NCI-H524 (cell line): ENCODE data around the gene UBE2S.
"Not testable (repeated sequence)": the region's sequence is repeated elsewhere in the genome, so short reads cannot be mapped to it uniquely, and the experiment has no call there.

Source experiments
- DNase-seq, 2 experiments: peaks; one replicate each; lab custom pipeline; 2025; lab: John Stamatoyannopoulos, UW

The UBE2S gene

DNA sequence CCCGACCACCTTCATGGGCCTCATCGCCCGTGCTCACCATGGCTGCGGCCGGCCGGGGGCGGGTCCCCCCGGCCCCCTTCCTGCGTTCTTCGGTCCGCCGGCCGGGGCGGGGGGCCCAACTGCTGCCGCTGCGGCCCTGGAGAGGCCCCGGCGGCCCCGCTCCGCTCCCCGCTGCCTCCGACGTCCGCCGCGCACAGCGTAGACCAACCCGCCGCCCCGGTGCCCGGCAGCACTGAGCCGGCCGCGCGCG is at the start of gene UBE2S:
UBE2S (minus strand) TSS at position 239 of the 250 bp plus-strand sequence; CDS start at position 40, 199 bp downstream.
- not testable (repeated sequence) for DNase-seq

DNA sequence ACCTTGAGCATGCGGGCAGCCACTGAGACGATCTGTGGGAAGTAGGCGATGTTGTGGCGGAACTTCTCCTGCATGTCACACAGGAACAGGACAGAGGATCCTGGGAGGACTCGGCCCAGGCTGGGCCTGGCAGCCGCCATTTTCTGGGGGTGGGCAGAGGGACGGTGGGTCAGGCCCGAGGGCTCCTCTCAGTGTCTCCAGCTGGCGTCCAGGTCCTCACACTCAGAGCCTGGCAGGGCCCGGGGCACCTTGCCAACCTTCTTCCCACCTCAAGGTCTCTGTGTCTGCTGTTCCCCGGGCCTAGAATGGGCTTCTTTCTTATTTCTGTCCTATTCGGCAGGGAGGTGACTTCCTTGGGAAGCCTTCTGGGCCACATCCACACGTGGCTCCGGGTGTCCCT is 48.8 kb upstream of the UBE2S start:
- DNase-seq, result no peak

DNA sequence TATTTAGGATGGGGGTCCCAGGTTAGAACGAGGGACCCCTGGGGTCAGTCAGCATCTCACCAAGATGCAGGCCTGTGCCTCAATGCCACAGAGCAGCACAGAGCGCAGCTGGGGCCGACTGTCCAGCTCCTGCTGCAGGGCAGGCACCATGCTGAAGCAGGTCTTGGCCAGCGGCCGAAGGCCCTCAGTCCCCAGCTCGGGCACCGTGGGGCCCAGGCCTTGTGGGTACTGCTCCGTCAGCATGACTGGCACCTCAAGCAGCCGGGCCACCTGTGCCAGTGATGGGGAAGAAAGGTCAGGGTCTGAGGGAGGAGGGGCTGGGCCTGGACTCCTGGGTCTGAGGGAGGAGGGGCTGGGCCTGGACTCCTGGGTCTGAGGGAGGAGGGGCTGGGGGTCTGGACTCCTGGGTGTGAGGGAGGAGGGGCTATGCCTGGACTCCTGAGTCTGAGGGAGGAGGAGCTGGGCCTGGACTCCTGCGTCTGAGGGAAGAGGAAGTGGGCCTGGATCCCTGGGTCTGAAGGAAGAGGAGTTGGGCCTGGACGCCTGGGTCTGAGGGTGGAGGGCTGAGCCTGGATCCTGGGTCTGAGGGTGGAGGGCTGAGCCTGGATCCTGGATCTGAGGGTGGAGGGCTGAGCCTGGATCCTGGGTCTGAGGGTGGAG is 48.1 kb upstream of the UBE2S start:
- no peak for DNase-seq

DNA sequence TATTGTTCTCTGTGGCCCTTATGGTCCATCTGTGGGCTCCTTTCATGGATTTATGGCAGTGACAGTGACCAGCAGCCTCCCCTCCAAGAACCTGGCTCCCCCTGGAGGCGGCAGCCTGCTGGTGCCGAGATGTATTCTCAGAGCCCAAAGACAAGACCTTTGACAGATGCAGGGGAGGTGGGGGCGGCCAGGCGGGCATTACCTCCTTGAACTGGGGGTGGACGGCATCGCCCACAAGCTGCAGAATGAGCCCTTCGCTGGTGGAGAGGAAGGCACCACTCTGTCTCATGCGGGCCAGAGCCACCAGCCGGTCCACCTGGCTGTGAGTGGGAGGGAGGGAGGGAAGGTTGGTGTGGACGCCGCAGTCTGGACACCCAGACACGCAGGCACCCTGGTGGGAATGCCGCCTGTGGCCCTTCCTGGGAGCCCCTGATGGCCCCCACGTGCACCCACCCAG is 47.2 kb upstream of the UBE2S start:
- peak; percentile 25 to 72 for DNase-seq

DNA sequence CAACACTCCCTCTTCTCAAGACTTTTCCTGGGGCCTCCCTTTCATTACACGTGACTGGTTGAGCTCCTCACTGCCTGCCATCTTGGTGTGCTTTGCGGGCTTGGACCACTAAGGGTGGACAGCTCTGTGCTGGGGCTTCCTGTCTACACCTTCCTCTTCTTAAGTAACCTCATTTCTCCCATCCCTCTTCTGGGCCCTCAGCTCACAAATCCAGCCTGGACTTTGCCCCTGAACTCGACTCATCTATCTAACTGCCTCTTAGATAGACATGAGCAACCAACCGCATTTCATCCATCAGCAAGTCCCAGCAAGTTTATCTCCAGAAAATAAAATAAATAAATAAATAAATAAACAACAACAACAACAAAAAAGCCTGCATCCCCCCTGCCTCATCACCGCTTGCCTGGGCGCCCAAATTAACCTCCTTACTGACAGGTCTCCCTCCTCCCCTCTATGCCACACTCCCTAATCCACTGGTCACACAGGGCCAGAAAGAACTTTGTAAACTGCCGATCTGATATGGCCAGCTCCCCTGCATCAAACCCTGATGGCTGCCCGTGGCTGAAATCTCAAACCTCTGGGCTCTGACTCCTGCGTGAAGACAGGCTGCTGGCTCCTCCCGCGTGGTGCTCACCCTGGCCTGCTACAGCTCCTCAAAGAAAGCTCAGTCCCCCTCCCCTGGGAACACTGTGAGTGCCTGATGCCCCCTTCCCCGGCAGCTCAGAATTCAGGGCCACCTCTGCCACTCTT is 46.1 kb upstream of the UBE2S start:
- DNase-seq, result no peak

DNA sequence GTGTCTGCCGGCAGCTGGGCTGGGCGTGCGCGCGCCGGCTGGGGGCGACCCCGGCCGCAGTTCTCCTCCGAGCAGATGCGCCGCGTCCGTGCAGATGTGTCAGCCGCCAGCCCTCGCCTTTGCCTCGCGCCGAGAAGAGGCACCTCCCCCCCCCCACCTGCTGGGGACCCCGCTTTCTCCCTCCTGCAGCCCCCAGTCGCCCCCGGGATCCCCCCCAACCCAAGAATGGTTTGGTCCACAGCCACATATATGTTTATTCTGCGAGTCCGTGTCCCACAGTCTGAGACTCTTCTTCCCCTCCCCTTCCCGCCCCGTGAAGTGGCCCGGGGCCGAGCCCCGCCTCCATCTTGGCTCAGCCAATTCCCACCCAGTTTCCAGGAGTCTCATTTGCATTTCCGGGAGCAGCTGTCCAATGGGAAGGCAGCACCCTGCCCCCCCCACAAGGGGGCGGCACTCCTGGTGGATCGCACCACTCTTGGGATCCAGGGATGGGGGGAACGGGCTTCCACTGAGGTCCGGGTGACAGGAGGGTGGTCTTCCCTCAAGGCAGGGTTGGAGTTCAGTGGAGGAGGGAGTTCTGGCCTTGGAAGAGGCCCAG is 45.3 kb upstream of the UBE2S start:
- peak; percentile 95 to 97 for DNase-seq

DNA sequence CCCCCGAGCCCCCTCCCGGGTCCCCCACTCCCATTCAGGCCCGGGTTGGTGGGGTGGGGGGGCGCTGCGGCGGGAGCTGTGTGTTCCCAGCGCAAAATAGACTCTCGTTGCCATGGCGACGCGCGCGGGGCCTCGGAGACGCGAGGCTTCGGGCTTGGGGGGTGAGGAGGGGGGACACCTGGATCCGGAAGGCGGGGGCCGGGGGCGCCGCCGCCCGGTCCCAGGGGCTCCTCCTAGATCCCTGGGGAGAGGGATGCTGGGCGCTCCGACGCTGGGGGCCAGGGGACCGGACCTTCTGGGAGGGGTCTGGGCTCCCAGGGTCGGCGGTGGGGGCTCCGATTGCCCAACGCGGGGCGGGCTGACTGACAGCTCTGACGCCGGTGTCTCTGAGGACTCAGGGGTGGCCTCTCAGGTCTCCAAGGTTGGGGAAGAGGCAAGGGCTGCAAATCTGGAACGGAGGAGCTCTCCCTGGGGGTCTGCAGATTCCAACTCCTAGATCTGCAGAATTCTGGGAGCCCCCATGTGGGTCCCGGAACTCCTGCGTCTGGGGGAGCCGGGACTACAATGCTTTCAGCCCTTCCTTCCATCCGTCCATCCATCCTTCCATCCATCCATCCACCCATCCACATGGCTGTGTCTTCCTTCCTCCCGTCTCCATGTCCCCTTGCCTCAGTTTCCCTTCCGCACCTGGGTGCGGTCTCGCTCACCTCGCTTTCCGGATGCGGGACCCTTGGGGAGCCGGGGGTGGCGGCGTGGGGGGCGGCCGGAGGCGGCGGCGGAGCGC is 44.6 kb upstream of the UBE2S start:
- DNase-seq, result peak; percentile 50 to 72

DNA sequence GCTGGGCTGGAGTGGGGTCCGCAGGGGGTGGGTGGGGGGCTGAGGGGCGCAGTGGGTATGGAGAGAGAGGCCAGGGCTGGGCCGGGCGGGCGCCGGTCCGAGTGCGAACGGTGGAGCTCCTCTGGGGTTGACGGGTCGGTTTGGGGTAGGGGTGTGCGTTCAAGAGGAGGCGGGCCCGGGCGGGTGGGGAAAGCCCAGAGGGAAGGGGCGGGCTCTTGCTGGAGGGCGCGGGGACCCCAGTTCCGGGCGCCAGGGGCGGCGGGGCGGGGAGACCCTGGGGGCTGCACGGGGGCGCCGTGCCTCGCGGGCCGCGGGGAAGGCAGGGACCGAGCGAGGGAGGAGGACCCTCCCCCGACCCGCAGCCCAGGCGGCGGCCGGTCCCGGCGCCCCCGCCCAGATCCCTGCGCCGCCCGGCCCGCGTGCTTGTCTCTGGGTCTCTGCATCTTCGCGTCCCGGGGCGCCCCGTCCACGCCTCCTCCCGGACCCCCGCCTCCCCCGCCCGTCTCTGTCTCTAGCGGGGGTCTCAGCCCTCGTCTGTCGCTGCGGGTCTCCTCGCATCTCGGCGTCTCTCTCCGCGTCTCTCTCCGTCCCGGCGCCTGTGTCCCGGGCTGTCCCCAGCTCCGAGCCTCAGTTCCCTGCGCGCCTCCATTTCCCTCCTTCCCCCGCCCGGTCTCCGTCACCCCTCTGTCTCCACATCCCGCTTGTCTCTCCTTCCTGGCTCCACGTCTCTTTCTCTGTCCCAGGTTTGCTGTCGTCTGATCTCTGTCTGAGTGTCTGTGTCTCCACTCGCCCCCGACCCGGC is 43.8 kb upstream of the UBE2S start:
- no peak for DNase-seq

DNA sequence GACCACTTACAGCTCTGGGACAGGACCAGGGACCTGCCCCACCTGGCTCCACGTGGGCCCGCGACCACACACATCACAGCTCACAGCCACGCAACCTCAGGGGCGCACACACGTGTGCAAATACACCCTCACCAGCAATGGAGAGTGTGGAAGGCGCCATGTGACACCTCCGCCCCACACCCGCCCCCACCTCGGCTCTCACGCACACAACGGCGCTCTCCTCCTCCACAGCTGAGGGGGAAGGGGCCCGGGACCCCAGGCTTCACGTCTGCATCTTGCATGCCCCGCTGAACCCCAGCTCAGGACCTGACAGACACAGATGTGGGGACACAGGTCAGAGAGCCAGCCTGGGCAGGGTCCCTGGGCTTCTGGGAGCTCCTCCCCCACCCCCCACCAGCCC is 41.9 kb upstream of the UBE2S start:
- no peak for DNase-seq

DNA sequence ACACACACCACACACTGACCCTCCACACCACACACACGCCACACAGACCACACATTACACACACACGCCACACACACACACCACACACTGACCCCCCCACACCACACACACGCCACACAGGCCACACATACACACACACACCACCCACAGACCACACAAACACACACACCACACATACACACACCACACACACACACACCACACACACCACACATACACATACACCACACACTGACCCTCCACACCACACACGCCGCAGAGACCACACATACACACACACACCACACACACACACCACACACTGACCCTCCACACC is 40.5 kb upstream of the UBE2S start:
- DNase-seq, result not testable (repeated sequence)

DNA sequence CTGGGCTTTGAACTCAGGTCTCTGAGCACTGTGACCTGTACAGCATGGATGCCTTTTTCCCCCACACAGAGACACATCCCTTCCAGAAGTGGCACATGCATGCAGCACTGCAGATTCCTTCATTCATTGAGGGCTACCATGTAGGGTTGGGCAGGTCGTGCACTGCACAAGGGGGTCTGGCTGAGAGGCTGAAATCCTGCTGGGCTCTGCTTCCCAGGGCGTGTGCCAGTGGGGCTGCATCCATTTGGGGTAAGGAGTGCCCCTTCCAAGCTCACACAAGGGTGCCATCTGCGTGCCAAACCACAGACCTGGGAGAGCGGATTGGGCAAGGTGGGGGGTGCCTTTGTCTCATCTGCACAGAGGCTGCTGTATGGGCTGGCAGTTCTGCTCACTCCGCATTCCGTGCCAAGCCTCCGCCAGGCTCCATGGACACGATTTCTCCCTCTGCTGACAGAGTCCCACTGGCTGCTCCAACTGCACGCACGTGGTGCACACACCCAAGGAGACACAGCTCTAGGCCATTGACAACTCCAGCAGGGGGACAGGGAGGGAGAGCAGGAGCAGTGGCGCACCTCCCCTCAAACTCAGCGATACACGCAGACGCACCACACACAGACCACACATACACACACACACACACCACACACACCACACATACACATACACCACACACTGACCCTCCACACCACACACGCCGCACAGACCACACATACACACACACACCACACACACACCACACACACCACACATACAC is 40.0 kb upstream of the UBE2S start:
- peak in 1 of 2 experiments; percentile 68 for DNase-seq

DNA sequence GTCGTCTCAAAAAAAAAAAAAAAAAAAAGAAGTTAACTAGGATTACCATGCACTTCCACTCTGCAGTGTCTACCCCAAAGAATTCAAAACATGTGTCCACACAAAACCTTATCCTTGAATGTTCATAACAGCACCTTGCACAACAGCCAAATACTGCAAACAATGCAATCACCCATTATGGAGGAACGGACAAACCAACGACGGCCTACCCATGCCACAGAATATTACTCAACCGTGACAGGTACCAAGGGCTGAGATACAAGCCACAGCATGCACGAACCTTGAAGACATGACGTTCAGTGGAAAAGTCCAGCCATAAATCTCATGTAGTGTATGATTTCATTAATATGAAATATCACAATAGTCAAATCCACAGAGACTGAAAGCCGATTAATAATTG is 38.5 kb upstream of the UBE2S start:
- no peak for DNase-seq

DNA sequence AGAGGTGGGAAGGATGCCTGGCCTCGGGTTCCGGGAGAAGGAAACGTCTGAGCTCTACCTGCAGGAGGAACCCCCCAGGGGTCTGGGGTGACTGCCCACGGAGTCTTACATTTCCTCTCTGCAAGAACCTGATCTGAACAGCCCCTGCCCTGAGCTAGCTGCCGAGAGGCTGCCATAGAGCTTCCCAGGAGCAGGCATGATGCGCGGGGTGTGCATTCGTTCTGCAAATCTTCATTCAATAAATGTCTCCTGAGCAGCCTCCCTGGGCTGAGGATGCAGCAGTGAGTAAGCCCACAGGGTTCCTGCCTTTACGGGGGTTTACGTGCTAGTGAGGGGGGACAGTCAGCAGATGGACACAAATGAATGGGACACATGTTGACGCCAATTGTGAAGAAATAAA is 37.1 kb upstream of the UBE2S start:
- DNase-seq, result no peak

DNA sequence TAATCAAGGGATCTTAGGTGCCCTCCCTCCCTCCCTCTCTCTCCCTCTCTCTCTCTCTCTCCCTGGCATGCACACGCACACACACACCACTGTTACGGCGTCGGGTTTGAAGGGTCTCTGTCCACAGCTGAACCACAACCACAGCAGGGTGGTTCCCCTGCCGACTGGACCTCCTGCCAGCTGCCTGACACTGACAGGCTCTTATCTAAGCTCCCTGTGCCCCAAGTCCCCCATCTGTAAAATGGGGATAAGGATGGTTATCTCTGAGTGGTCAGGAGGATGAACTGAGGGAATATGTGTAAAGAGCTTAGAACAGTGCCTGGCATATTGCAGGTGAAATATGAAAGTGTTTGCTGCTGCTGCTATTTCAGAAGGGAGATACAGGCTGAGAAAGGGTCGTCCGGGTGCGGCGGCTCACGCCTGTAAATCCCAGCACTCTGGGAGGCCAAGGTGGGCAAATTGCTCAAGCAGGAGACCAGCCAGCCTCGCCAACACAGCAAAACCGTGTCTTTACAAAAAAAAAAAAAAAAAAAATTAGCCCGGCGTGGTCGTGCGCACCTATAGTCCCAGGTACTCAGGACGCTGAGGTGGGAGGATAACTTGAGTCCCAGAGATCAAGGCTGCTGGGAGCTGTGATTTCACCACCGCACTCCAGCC is 36.4 kb upstream of the UBE2S start:
- DNase-seq, result no peak

DNA sequence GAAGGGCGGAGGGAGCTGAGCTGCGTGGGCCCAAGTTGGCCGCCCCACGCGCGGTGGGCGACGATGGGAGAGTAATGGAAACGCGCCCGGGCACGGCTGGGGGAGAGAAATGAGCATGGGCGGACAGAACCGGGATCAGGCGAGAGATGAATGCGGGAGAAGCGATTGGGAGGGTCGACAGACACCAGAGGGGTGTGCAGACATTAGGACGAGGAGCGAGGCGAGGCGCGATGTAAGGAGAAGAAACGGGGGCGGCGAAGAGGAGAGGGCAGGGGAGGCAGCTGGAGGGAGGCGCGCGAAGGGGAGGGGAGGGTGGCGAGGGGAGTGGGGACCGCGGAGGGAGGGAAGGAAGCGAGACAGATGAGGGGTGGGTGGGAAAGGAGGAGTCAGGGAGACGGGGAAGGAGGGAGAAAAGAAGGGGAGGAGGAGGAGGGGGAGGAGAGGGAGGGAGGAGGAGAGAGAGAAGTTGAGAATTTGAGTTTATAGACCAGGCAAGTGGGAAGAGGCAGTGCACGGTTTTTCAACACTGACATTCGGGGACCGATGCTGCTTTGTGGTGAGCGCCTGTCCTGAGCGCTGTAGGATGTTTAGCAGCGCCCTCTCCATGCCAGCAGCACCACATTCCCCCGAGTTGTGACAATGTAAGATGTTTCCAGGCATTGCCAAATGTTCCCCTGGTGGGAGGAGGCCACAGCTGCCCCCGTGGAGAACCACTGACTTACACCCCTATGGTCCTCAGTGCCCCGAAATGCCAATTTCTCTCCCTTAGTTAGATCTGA is 35.6 kb upstream of the UBE2S start, which contains the start of gene SHISA7:
SHISA7 (minus strand) TSS at position 256 of the 779 bp plus-strand sequence. CDS start 437 bp downstream, outside the sequence.
- peak in 1 of 2 experiments; percentile 59 for DNase-seq

DNA sequence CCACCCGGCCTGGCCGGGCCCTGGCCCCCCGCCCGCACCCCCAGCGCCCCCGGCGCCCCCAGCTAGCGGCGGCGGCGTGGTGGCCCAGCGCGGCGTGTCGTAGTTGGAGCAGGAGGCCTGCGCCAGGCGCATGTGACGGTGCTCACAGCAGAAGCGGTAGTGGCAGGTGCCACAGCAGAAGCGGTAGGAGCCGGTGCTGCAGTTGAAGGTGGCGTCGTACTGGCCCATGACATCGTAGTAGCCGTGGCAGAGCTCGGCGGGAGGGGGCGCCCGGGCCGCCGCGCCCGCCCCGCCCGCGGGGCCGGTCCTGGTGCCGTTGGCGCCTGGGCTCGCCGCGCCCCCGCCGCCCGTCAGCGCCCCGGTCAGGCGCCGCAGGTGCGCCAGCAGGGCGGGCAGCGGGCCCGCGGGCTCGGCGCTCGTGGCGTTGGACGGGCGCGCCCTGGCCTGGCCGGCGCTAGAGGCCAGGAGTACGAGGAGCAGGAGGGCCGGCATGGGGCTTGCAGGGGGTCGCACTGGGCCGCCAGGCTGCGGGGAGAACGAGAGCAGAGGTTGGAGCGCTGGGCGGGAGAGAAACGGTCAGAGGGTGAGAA is 34.9 kb upstream of the UBE2S start:
- peak in 1 of 2 experiments; percentile 40 for DNase-seq

DNA sequence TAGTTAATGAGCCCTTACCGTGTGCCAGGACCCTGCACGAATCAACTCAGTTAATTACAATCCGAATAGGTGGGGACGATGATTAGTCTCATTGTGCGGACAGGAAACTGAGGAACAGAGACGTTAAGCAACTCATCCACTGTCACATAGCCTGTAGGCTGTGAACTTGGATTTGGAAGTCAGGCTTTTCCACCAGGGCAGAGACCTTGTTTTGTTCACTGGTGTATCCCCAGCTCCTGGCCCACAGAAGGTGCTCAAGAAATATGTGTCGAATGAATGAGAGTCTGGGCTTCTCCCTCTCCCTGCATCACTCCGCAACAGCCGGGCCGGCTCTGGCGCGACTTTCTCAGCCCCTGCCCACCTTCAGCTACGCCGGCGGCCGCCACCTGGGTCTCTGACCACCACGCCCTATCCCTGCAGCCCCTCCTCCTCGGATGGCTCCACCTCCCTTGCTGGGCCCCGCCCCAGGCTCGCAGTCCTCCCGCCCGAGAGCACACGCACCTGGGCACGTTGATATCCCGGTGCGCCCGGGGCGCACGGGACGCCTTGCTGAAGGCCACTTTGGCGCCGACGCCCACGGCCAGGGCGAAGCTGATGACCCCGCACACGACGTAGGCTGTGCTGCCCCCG is 34.2 kb upstream of the UBE2S start:
- DNase-seq, result peak in 1 of 2 experiments; percentile 21

DNA sequence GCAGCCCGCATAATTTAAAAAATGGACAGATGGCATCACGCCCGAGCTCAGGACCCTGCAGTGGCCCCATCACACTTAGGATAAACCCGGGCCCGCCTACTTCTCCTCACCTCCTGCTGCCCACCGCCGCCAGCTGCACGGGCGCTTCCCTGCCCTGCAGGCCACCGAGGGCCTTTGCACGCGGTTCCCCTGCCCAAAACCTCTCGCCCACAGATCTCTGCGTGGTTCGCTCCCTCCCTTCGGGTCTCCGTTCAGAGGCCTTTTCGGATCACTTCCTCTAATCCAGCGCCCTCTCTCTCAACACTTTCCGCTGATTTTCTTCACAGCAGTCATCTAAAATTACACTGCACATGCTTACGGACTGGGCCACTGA is 33.7 kb upstream of the UBE2S start:
- peak; percentile 33 to 63 for DNase-seq
